Parathyroid adenoma (tissue), 2 donors: ENCODE data around the gene AHSG.

Source experiments
- H2AFZ ChIP-seq: fragments of 300-600 bp; sonication (generic); one replicate; pipeline ENCODE4 v1.7.0; 2017; ENCODE audit warnings: antibody characterized with exemption, mild to moderate bottlenecking
- H3K27ac ChIP-seq: fragments of 300-600 bp; sonication (generic); one replicate; pipeline ENCODE4 v1.7.0; 2017
- H3K27me3 ChIP-seq: fragments of 300-600 bp; sonication (generic); one replicate; pipeline ENCODE4 v1.7.0; 2017; ENCODE audit warnings: low read length; ENCODE audit not compliant: control insufficient read depth, insufficient read depth
- H3K36me3 ChIP-seq: fragments of 300-600 bp; sonication (generic); one replicate; pipeline ENCODE4 v1.7.0; 2017; ENCODE audit warnings: low read length; ENCODE audit not compliant: control insufficient read depth, insufficient read depth
- H3K4me1 ChIP-seq: fragments of 300-600 bp; sonication (generic); one replicate; pipeline ENCODE4 v1.7.0; 2017; ENCODE audit warnings: control low read depth
- H3K4me2 ChIP-seq: fragments of 300-600 bp; sonication (generic); one replicate; pipeline ENCODE4 v1.7.0; 2017; ENCODE audit warnings: low read length
- H3K4me3 ChIP-seq: fragments of 300-600 bp; sonication (generic); one replicate; pipeline ENCODE4 v1.7.0; 2017; ENCODE audit warnings: low read depth, low read length
- H3K79me2 ChIP-seq: fragments of 300-600 bp; sonication (generic); one replicate; pipeline ENCODE4 v1.7.0; 2017; ENCODE audit warnings: control low read depth
- H3K9ac ChIP-seq: fragments of 300-600 bp; sonication (generic); one replicate; pipeline ENCODE4 v1.7.0; 2017; ENCODE audit warnings: mild to moderate bottlenecking
- H3K9me3 ChIP-seq: fragments of 300-600 bp; sonication (generic); one replicate; pipeline ENCODE4 v1.7.0; 2017; ENCODE audit warnings: low read length; ENCODE audit not compliant: control insufficient read depth
- TF ChIP-seq, protein P1 (sequence below): fragments of 300-600 bp; sonication (generic); IDR thresholded peaks from one replicate; pipeline ENCODE4 v1.7.0; 2017; ENCODE audit warnings: antibody characterized with exemption, mild to moderate bottlenecking
- donor health status: primary hyperparathyroidism.

The AHSG gene

GRCh38 chr3:186621894-186622650 is 9.2 kb downstream of the AHSG start:
- no peaks in the 10 kb centered on the region for H3K27me3 ChIP-seq
- no peaks in the 10 kb centered on the region for H3K36me3 ChIP-seq
- H2AFZ ChIP-seq, result no peak overlapping the region
- no peaks in the 10 kb centered on the region for H3K9me3 ChIP-seq
- H3K4me1 ChIP-seq, result no peaks in the 10 kb centered on the region
- TF ChIP-seq, protein P1, sequence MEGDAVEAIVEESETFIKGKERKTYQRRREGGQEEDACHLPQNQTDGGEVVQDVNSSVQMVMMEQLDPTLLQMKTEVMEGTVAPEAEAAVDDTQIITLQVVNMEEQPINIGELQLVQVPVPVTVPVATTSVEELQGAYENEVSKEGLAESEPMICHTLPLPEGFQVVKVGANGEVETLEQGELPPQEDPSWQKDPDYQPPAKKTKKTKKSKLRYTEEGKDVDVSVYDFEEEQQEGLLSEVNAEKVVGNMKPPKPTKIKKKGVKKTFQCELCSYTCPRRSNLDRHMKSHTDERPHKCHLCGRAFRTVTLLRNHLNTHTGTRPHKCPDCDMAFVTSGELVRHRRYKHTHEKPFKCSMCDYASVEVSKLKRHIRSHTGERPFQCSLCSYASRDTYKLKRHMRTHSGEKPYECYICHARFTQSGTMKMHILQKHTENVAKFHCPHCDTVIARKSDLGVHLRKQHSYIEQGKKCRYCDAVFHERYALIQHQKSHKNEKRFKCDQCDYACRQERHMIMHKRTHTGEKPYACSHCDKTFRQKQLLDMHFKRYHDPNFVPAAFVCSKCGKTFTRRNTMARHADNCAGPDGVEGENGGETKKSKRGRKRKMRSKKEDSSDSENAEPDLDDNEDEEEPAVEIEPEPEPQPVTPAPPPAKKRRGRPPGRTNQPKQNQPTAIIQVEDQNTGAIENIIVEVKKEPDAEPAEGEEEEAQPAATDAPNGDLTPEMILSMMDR, result no peak
- no peak overlapping the region for H3K4me3 ChIP-seq
- no peak overlapping the region for H3K9ac ChIP-seq
- H3K27ac ChIP-seq, result no peak overlapping the region
- no peak overlapping the region for H3K4me2 ChIP-seq
- no peaks in the 10 kb centered on the region for H3K79me2 ChIP-seq

- H3K9me3 ChIP-seq, result no peaks in the 10 kb centered on the region
- TF ChIP-seq, protein P1, result no peak
- H3K4me3 ChIP-seq, result no peak overlapping the region
- no peaks in the 10 kb centered on the region for H3K27me3 ChIP-seq
- no peaks in the 10 kb centered on the region for H3K36me3 ChIP-seq
- no peaks in the 10 kb centered on the region for H3K79me2 ChIP-seq
- H3K9ac ChIP-seq, result no peak overlapping the region
- no peak overlapping the region for H3K27ac ChIP-seq
- H3K4me1 ChIP-seq, result no peaks in the 10 kb centered on the region
- H3K4me2 ChIP-seq, result no peak overlapping the region
- H2AFZ ChIP-seq, result no peak overlapping the region
Measured at GRCh38 chr3:186622651-186623310, 9.9 kb downstream of the AHSG start.

- Histone ChIP-seq H3K27ac (no peak overlapping the region), H3K9me3 (no peaks in the 10 kb centered on the region), H3K4me2 (no peak overlapping the region), H3K27me3 (no peaks in the 10 kb centered on the region), H3K36me3 (no peaks in the 10 kb centered on the region), H2AFZ (no peak overlapping the region), H3K4me3 (no peak overlapping the region), H3K9ac (no peak overlapping the region), H3K4me1 (no peaks in the 10 kb centered on the region), H3K79me2 (no peaks in the 10 kb centered on the region)
- TF ChIP-seq, protein P1, result no peak
Measured at GRCh38 chr3:186624598-186624997, 11.7 kb downstream of the AHSG start.

GRCh38 chr3:186625600-186626042 is 12.8 kb downstream of the AHSG start:
- Histone ChIP-seq H3K9ac (no peak overlapping the region), H3K27me3 (no peaks in the 10 kb centered on the region), H3K27ac (no peak overlapping the region), H3K9me3 (no peaks in the 10 kb centered on the region), H3K4me3 (no peak overlapping the region), H2AFZ (no peak overlapping the region), H3K36me3 (no peaks in the 10 kb centered on the region), H3K79me2 (no peaks in the 10 kb centered on the region), H3K4me1 (no peaks in the 10 kb centered on the region), H3K4me2 (no peak overlapping the region)
- TF ChIP-seq, protein P1, result no peak
